Subcutaneous abdominal adipose tissue (tissue), 5 donors: Measurements from ENCODE around the gene PASK.
"Not testable (repeated sequence)": the region's sequence is repeated elsewhere in the genome, so short reads cannot be mapped to it uniquely, and the experiment has no call there.

ENCODE experiments used
- H3K27ac ChIP-seq: one replicate; pipeline ENCODE4 v1.7.0; 2013; ENCODE audit warnings: low read depth, mild to moderate bottlenecking, inconsistent platforms, low read length, moderate library complexity
- H3K27me3 ChIP-seq, 5 donors: one replicate each; pipeline ENCODE4 v1.7.0; 2013; ENCODE audit warnings: low read length in 5 of 5, inconsistent platforms in 1 of 5; ENCODE audit not compliant: control insufficient read depth in 5 of 5, insufficient read depth in 4 of 5
- H3K36me3 ChIP-seq, 5 donors: one replicate each; pipeline ENCODE4 v1.7.0; 2013; ENCODE audit warnings: low read length in 5 of 5; ENCODE audit not compliant: control insufficient read depth in 5 of 5, insufficient read depth in 5 of 5
- H3K4me1 ChIP-seq, 5 donors: one replicate each; pipeline ENCODE4 v1.7.0; 2013; ENCODE audit warnings: low read length in 5 of 5, mild to moderate bottlenecking in 3 of 5, moderate library complexity in 1 of 5; ENCODE audit not compliant: control insufficient read depth in 5 of 5, insufficient read depth in 5 of 5
- H3K4me3 ChIP-seq, 5 donors: one replicate each; pipeline ENCODE4 v1.7.0; 2013; ENCODE audit warnings: low read length in 5 of 5, low read depth in 1 of 5
- H3K9ac ChIP-seq, 5 donors: one replicate each; pipeline ENCODE4 v1.7.0; 2013; ENCODE audit warnings: low read length in 5 of 5, mild to moderate bottlenecking in 4 of 5, moderate library complexity in 3 of 5
- H3K9me3 ChIP-seq, 5 donors: one replicate each; pipeline ENCODE4 v1.7.0; 2013; ENCODE audit warnings: low read length in 5 of 5; ENCODE audit not compliant: control insufficient read depth in 5 of 5
- donor health status: healthy.
- donor health status: healthy.
- donor health status: healthy.
- donor health status: healthy.
- donor health status: healthy.

PASK gene

GRCh38 chr2:241110607-241111439, 38.4 kb downstream of the PASK start:
- peaks cover 0 to 6% (median 0%) of the 10 kb centered on the region in 5 donors for H3K36me3 ChIP-seq
- peaks cover 0 to 13% (median 2%) of the 10 kb centered on the region in 5 donors for H3K4me1 ChIP-seq
- no peaks in the 10 kb centered on the region for H3K9me3 ChIP-seq
- H3K27ac ChIP-seq = no peak overlapping the region
- H3K27me3 ChIP-seq = no peaks in the 10 kb centered on the region
- H3K9ac ChIP-seq = no peak overlapping the region
- H3K4me3 ChIP-seq = no peak overlapping the region

GRCh38 chr2:241110089-241110606, 39.1 kb downstream of the PASK start:
- Histone ChIP-seq H3K4me1 (peaks cover 0 to 13% (median 4%) of the 10 kb centered on the region in 5 donors), H3K4me3 (no peak overlapping the region), H3K27me3 (no peaks in the 10 kb centered on the region), H3K27ac (no peak overlapping the region), H3K9ac (no peak overlapping the region), H3K9me3 (no peaks in the 10 kb centered on the region), H3K36me3 (peaks cover 0 to 5% (median 0%) of the 10 kb centered on the region in 5 donors)

GRCh38 chr2:241109210-241110088, 39.8 kb downstream of the PASK start:
- H3K4me1 ChIP-seq = peaks cover 0 to 13% (median 4%) of the 10 kb centered on the region in 5 donors
- no peak overlapping the region for H3K27ac ChIP-seq
- H3K27me3 ChIP-seq = no peaks in the 10 kb centered on the region
- no peak overlapping the region for H3K4me3 ChIP-seq
- no peak overlapping the region for H3K9ac ChIP-seq
- peaks cover 0 to under 1% (median 0%) of the 10 kb centered on the region in 5 donors for H3K36me3 ChIP-seq
- H3K9me3 ChIP-seq = no peaks in the 10 kb centered on the region

GRCh38 chr2:241108271-241109209, 40.7 kb downstream of the PASK start:
- Histone ChIP-seq H3K36me3 (no peaks in the 10 kb centered on the region), H3K4me1 (peaks cover under 1 to 13% (median 4%) of the 10 kb centered on the region in 5 donors), H3K9ac (no peak overlapping the region), H3K9me3 (no peaks in the 10 kb centered on the region), H3K27me3 (no peaks in the 10 kb centered on the region), H3K27ac (no peak overlapping the region), H3K4me3 (peak overlapping the region in 2 of 5 donors; percentile 0 to 11)

- Histone ChIP-seq H3K27ac (no peak overlapping the region), H3K27me3 (no peaks in the 10 kb centered on the region)
Measured at GRCh38 chr2:241107031-241107783, 42.1 kb downstream of the PASK start.

GRCh38 chr2:241105641-241106040, 43.6 kb downstream of the PASK start:
- H3K4me3 ChIP-seq = no peak overlapping the region
- peaks cover 7 to 30% (median 26%) of the 10 kb centered on the region in 5 donors for H3K4me1 ChIP-seq
- H3K27me3 ChIP-seq = no peaks in the 10 kb centered on the region
- H3K27ac ChIP-seq = no peak overlapping the region
- no peak overlapping the region for H3K9ac ChIP-seq
- no peaks in the 10 kb centered on the region for H3K9me3 ChIP-seq
- no peaks in the 10 kb centered on the region for H3K36me3 ChIP-seq

More at GRCh38 chr2:241107031-241107783, 42.1 kb downstream of the PASK start:
- H3K4me1 ChIP-seq = peaks cover 4 to 21% (median 12%) of the 10 kb centered on the region in 5 donors
- no peak overlapping the region for H3K9ac ChIP-seq
- no peaks in the 10 kb centered on the region for H3K9me3 ChIP-seq
- H3K36me3 ChIP-seq = no peaks in the 10 kb centered on the region
- no peak overlapping the region for H3K4me3 ChIP-seq

- H3K9me3 ChIP-seq, H3K9ac ChIP-seq, H3K27ac ChIP-seq, H3K27me3 ChIP-seq, H3K36me3 ChIP-seq, H3K4me3 ChIP-seq: not testable (repeated sequence)
- peaks cover 7 to 31% (median 26%) of the 10 kb centered on the region in 5 donors for H3K4me1 ChIP-seq
Measured at GRCh38 chr2:241104611-241105010, 44.7 kb downstream of the PASK start.

GRCh38 chr2:241103176-241103595, 46.1 kb downstream of the PASK start:
- Histone ChIP-seq H3K4me3 (peak overlapping the region; percentile 90 to 95 (median 93)), H3K36me3 (peaks cover 0 to 16% (median 11%) of the 10 kb centered on the region in 5 donors), H3K27ac (no peak overlapping the region), H3K27me3 (no peaks in the 10 kb centered on the region), H3K9ac (peak overlapping the region in 4 of 5 donors; percentile 84 to 99 (median 94)), H3K9me3 (no peaks in the 10 kb centered on the region), H3K4me1 (peaks cover 3 to 30% (median 24%) of the 10 kb centered on the region in 5 donors)
